ENCODE measurements around the gene ZBTB16. TPM values are rescaled to one million over a fixed set of nuclear protein-coding genes. Genes with fewer than 3 reads are reported as not detected.

Gene ZBTB16
- total and polyA plus RNA-seq, 7 experiments from 2014 or later = 3.0 to 22.1 (median 7.2) TPM

DNA sequence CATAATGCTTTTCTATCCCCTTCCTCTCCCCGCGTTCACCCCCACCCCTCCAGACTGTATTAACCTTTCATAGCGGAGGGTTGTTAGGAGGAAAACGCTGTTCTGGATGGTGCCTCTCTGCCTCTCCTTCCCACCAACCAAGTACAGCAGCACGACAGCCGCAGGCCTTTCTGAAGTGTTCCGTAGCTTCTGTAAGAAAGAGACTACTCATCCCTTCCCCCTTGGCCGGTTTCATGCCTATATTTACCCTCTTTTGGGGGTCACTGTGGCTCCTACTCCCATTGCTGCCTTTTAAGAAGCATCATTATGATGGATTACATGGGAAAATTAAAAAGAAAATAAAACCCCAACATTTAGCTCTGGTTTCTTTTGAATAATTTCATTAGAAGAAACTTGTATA, 46.5 kb downstream of the ZBTB16 start:
- CTCF ChIA-PET = no interaction called here
- H3K27ac Mint-ChIP-seq = peak overlapping the region in 2 of 9 donors; percentile 26 to 42
- H3K4me3 Mint-ChIP-seq = peak overlapping the region in 3 of 10 donors; percentile 34 to 77 (median 55)
- peaks cover 41 to 90% (median 69%) of the 10 kb centered on the region in 7 donors for H3K4me1 Mint-ChIP-seq
- intact Hi-C loops (cut with micrococcal nuclease) = loop anchor here in 1 of 2 donors (10.0 kb wide), 1 partner anchor 51 kb away; the partner anchor contains the start of gene ZBTB16
- no peak for DNase-seq
- H3K9me3 Mint-ChIP-seq = no peaks in the 10 kb centered on the region
- Histone ChIP-seq H3K4me1 (ENCODE audit: control insufficient read depth in 2 of 2, insufficient read depth in 2 of 2, low read length in 2 of 2) (peaks cover 20 to 33% of the 10 kb centered on the region in 2 donors), H3K27me3 (ENCODE audit: control insufficient read depth in 2 of 2, insufficient read depth in 2 of 2, low read length in 2 of 2) (no peaks in the 10 kb centered on the region), H3K27ac (ENCODE audit: low read depth, low read length) (no peak overlapping the region), H3K4me3 (ENCODE audit: low read length) (no peak overlapping the region), H3K36me3 (ENCODE audit: control insufficient read depth in 2 of 3, insufficient read depth in 3 of 3, low read length in 3 of 3) (no peaks in the 10 kb centered on the region), H3K9me3 (ENCODE audit: control insufficient read depth in 2 of 3, low read length in 3 of 3) (no peaks in the 10 kb centered on the region)
- peaks cover 0 to 38% (median 0%) of the 10 kb centered on the region in 5 donors for H3K27me3 Mint-ChIP-seq
- POLR2A ChIA-PET = interaction anchor here (0.8 to 1.1 kb wide), 2 partner anchors 10 to 49 kb away, joined by 3 read pairs; no protein-coding TSS in a partner anchor
- ATAC-seq = no peak
- peaks cover 0 to 11% (median 0%) of the 10 kb centered on the region in 5 donors for H3K36me3 Mint-ChIP-seq

DNA sequence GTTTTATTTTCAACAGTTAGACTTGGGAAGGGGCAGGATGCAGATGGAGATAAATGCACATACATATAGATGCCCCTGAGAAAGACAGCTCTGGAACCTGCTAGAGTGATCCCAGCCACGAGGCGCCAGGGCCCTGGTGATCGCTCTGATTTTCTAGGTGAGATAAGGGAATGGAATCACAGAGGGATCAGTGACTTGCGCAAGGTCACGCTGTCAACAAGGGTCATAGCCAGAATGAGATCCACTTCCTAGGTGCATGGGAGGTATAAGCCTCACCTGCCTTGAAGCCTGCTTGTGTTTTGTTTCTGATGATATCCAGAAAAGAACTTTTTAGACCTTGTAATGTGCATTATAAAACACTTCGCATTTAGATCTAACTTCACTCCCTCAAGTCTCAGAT, 47.5 kb downstream of the ZBTB16 start:
- Mint-ChIP-seq H3K36me3 (peaks cover 0 to 10% (median 0%) of the 10 kb centered on the region in 5 donors), H3K4me1 (peaks cover 49 to 93% (median 71%) of the 10 kb centered on the region in 7 donors), H3K27ac (peak overlapping the region in 1 of 9 donors; percentile 24), H3K4me3 (peak overlapping the region in 1 of 10 donors; percentile 39), H3K27me3 (peaks cover 0 to 44% (median 0%) of the 10 kb centered on the region in 5 donors), H3K9me3 (no peaks in the 10 kb centered on the region)
- ChIA-PET POLR2A (interaction anchor here (0.6 to 1.1 kb wide), 3 partner anchors 50 to 85 kb away, joined by 3 to 4 read pairs (median 3); no protein-coding TSS in a partner anchor), CTCF (no interaction called here)
- ATAC-seq (no peak), DNase-seq (no peak)
- Histone ChIP-seq H3K27me3 (ENCODE audit: control insufficient read depth in 2 of 2, insufficient read depth in 2 of 2, low read length in 2 of 2) (no peaks in the 10 kb centered on the region), H3K27ac (ENCODE audit: low read depth, low read length) (no peak overlapping the region), H3K4me3 (ENCODE audit: low read length) (no peak overlapping the region), H3K36me3 (ENCODE audit: control insufficient read depth in 2 of 3, insufficient read depth in 3 of 3, low read length in 3 of 3) (no peaks in the 10 kb centered on the region), H3K9me3 (ENCODE audit: control insufficient read depth in 2 of 3, low read length in 3 of 3) (no peaks in the 10 kb centered on the region), H3K4me1 (ENCODE audit: control insufficient read depth in 2 of 2, insufficient read depth in 2 of 2, low read length in 2 of 2) (peaks cover 20 to 33% of the 10 kb centered on the region in 2 donors)
- intact Hi-C loops (cut with micrococcal nuclease) = loop anchor here in 1 of 2 donors (10.0 kb wide), 1 partner anchor 52 kb away; the partner anchor contains the start of gene ZBTB16

- Mint-ChIP-seq H3K27me3 (peaks cover 0 to 57% (median 5%) of the 10 kb centered on the region in 5 donors), H3K4me1 (peaks cover 33 to 79% (median 55%) of the 10 kb centered on the region in 7 donors), H3K27ac (no peak overlapping the region), H3K9me3 (no peaks in the 10 kb centered on the region), H3K36me3 (peaks cover 0 to 7% (median 0%) of the 10 kb centered on the region in 5 donors), H3K4me3 (no peak overlapping the region)
- DNase-seq (no peak), ATAC-seq (no peak)
- CTCF ChIA-PET = no interaction called here
- Histone ChIP-seq H3K9me3 (ENCODE audit: control insufficient read depth in 2 of 3, low read length in 3 of 3) (no peaks in the 10 kb centered on the region), H3K36me3 (ENCODE audit: control insufficient read depth in 2 of 3, insufficient read depth in 3 of 3, low read length in 3 of 3) (no peaks in the 10 kb centered on the region), H3K27me3 (ENCODE audit: control insufficient read depth in 2 of 2, insufficient read depth in 2 of 2, low read length in 2 of 2) (no peaks in the 10 kb centered on the region), H3K4me3 (ENCODE audit: low read length) (no peak overlapping the region), H3K4me1 (ENCODE audit: control insufficient read depth in 2 of 2, insufficient read depth in 2 of 2, low read length in 2 of 2) (peaks cover 16 to 21% of the 10 kb centered on the region in 2 donors), H3K27ac (ENCODE audit: low read depth, low read length) (no peak overlapping the region)
- POLR2A ChIA-PET = no interaction called here
- intact Hi-C loops (cut with micrococcal nuclease) = loop anchor here in 1 of 2 donors (10.0 kb wide), 1 partner anchor 54 kb away; the partner anchor contains the start of gene ZBTB16
Measured at GRCh38 chr11:114108501-114109205, 49.1 kb downstream of the ZBTB16 start.

- H3K36me3 ChIP-seq (ENCODE audit: control insufficient read depth in 2 of 3, insufficient read depth in 3 of 3, low read length in 3 of 3) = no peaks in the 10 kb centered on the region
- no peak for DNase-seq
- no peak overlapping the region for H3K4me3 ChIP-seq (ENCODE audit: low read length)
- Mint-ChIP-seq H3K4me1 (peaks cover 27 to 77% (median 47%) of the 10 kb centered on the region in 7 donors), H3K36me3 (peaks cover 0 to 4% (median 0%) of the 10 kb centered on the region in 5 donors), H3K9me3 (no peaks in the 10 kb centered on the region), H3K27me3 (peaks cover 0 to 65% (median 5%) of the 10 kb centered on the region in 5 donors), H3K27ac (peak overlapping the region in 3 of 9 donors; percentile 25 to 75 (median 33)), H3K4me3 (peak overlapping the region in 2 of 10 donors; percentile 6 to 29)
- ATAC-seq = no peak
- H3K4me1 ChIP-seq (ENCODE audit: control insufficient read depth in 2 of 2, insufficient read depth in 2 of 2, low read length in 2 of 2) = peaks cover 8 to 13% of the 10 kb centered on the region in 2 donors
- intact Hi-C loops (cut with micrococcal nuclease) = loop anchor here in 1 of 2 donors (10.0 kb wide), 1 partner anchor 55 kb away; the partner anchor contains the start of gene ZBTB16
- no peaks in the 10 kb centered on the region for H3K9me3 ChIP-seq (ENCODE audit: control insufficient read depth in 2 of 3, low read length in 3 of 3)
- ChIA-PET CTCF (no interaction called here), POLR2A (no interaction called here)
- no peaks in the 10 kb centered on the region for H3K27me3 ChIP-seq (ENCODE audit: control insufficient read depth in 2 of 2, insufficient read depth in 2 of 2, low read length in 2 of 2)
- no peak overlapping the region for H3K27ac ChIP-seq (ENCODE audit: low read depth, low read length)
Measured at GRCh38 chr11:114109206-114110090, 49.9 kb downstream of the ZBTB16 start.

GRCh38 chr11:114110123-114110522, 50.6 kb downstream of the ZBTB16 start:
- DNase-seq = no peak
- Mint-ChIP-seq H3K27me3 (peaks cover 0 to 68% (median 5%) of the 10 kb centered on the region in 5 donors), H3K36me3 (peaks cover 0 to 2% (median 0%) of the 10 kb centered on the region in 5 donors), H3K4me1 (peaks cover 23 to 71% (median 40%) of the 10 kb centered on the region in 7 donors), H3K27ac (peak overlapping the region in 2 of 9 donors; percentile 25 to 33), H3K4me3 (peak overlapping the region in 3 of 10 donors; percentile 6 to 50 (median 29)), H3K9me3 (no peaks in the 10 kb centered on the region)
- Histone ChIP-seq H3K4me1 (ENCODE audit: control insufficient read depth in 2 of 2, insufficient read depth in 2 of 2, low read length in 2 of 2) (peaks cover 2 to 7% of the 10 kb centered on the region in 2 donors), H3K36me3 (ENCODE audit: control insufficient read depth in 2 of 3, insufficient read depth in 3 of 3, low read length in 3 of 3) (no peaks in the 10 kb centered on the region), H3K4me3 (ENCODE audit: low read length) (no peak overlapping the region), H3K27me3 (ENCODE audit: control insufficient read depth in 2 of 2, insufficient read depth in 2 of 2, low read length in 2 of 2) (no peaks in the 10 kb centered on the region), H3K9me3 (ENCODE audit: control insufficient read depth in 2 of 3, low read length in 3 of 3) (no peaks in the 10 kb centered on the region), H3K27ac (ENCODE audit: low read depth, low read length) (no peak overlapping the region)
- intact Hi-C loops (cut with micrococcal nuclease) = no loop called here
- CTCF ChIA-PET = no interaction called here
- POLR2A ChIA-PET = no interaction called here
- no peak for ATAC-seq

Measured in naive thymus-derived CD4-positive, alpha-beta T cell (primary cell).